GM19397 (cell line): ENCODE results near the gene TAF1C.

Source experiments
- ATAC-seq: cut with Tn5 transposase; IDR thresholded peaks from one replicate; pipeline ENCODE4 v1.9.1; 2021; ENCODE audit warnings: mild to moderate bottlenecking, moderate library complexity; ENCODE audit not compliant: unreplicated experiment

Gene TAF1C

DNA sequence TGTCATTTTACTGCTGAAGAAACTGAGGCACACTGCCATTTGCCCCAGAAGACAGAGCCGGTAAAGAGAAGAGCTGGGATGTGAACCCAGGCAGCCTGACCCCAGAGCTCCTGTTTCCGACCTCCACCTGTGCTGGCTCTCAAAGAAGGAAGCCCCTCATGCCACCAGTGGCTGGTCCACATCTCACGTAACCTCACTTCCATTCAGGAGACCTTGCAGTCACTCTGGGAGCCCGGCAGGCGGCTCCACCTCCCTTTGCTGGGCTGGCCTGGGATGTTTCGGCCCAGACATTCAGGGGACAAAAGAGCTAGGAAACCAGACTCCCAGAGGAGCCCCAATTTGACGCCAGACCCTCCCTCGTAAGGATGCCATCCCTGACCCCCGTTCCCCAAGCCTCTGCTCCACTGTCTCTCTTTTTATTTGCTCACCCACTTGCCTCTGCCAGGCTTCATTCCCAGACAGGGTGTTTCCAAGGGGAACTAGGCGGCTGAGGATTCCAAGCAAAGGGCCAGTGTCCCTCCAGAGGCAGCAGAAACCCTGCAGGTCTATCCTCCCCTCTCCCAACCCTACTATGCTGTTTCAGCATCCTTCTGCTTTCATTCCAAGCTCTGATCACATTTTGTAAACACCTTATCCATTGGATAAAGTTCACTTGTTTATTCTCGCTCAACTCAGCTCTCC lies 2.8 kb downstream of the TAF1C start:
- no peak for ATAC-seq

DNA sequence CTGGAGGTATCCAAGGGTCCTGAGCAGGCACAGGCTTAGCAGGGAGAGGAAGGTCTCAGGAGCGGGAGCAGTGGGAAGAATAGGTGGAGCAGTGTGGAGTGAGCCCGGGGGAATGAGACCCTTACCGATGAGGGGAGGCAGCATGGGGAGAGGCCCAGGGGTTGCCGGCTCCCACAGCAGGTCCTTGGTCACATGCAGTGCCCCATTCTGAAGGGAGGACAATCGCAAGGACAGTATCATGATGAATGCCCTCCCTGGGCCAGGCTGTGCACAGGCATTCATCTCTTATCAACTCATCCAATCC lies 3.3 kb downstream of the TAF1C start:
- ATAC-seq: no peak

DNA sequence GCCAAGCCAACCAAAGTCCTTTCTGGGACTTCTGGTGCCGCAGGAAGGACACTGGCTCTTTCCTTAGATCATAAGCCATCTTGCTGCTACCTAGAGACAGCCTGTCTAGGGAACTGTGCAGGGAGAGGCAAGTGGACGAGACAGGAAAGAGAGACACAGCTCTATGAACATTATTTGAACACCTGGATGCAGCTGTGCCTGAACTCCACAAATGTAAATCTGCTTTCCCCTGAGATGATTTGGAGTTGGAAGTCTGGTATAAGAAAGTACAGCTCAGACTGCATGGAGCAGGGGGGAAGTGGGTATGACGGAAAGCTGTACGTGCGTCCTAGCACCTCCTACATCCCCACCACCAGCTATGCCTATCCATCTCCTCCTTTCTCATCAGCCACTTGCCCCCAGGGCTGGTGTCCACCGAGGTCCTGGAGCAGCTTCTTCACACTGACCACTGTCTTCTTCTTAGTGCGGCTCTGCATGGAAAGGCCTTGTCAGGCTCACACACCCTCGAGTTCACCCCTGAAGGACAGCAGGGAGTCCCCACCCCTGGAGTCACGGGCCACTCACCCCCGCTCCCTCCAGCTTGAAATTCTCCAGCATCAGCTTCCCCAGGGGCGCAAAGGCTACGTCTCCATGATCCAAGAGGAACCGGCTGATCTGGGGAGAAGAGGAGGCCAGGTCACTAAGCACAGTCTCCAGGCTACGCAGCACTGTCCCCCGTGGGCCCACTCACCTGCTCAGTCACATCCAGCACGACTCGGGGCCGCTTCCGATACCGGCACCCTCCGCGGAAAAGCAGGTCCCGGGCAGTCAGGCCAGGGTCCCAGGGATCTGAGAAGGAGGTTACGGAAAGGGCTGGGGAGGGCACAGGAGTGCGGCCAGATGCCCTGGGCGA lies 3.9 kb downstream of the TAF1C start:
- no peak for ATAC-seq

DNA sequence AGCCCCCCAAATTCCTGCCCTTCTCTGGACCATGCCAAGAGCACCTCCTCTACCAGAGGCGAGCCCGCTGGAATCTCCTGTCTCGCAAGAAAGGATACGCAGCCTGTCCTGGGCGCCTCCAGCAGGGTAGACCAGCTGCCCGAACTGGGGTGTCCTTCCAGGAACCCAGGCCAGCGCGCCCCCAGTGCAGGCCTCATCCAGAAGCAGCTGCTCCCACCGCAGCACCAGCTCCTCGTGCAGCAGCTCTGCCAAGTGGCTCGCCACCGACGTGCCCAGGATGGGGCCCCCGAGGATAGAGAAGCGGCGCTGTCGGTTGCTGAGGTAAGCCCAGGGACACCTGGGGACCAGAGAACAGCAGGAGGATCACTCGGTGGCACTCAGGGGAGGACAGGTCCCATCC lies 4.8 kb downstream of the TAF1C start:
- no peak for ATAC-seq

DNA sequence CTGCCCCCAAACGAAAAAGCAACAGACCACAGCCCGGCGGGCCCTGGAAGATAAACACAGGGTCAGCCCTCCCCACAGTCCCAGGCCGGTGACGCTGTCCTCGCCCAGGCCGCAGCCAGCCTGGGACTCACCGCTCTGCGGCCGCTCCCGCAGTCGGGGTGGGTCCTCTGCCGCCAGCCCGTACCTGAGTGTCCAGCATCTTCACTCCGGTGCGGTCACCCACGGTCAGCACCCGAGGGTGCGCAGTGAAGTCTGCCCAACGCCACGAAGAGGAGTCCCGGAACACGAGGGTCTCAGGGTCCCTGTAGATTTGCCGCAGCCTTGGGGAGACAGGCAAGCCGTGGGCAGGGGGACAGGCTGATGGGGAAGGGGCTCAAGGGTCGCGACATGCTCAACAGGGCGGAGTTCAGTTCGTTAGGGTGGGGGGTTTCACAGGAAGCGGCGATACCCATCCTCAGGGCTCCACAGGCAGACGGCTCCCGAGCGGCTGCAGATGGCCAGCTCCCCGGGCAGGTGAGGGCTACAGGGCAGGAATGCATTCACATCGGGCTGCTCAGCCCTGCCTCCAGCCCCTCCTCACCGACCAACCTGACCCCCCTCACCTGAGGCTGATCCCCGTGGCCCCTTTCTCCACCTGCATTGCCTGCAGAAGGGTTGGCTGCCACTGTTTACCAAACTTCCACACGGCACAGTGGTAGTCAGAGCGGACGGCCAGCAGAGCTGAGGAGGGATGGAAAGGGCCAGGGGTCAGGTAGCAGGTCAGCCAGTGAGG lies 5.5 kb downstream of the TAF1C start:
- ATAC-seq: no peak

DNA sequence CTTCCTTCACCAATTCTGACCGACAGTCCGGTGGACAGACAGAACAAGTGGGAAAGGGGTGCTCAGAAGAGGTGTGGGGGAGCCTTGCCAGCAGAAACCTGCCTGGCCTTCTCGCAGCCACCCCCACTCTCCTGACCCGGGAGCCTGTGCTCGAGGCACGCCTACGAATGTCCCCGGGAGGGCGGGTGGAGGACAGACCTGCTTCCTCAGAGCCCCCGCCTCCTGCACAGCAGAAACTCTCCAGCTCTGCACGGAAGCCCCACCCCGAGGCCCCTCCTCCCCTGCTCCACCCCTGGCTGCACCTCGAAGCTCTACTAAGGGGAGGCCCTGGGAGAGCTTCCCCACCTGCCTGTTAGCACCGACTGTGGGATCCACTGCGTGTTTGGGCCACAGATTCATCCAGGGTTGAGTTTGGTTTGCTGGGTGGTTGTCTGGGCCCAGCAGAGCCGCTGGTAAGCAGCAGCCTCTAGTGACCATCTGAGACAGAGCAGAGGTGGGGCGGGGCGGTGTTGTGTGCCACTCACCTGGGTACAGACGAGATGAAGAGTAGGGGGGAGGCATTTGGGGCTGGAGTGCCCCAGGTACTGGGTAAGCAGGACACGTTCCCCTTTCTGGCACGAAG lies 6.2 kb downstream of the TAF1C start:
- ATAC-seq: no peak

DNA sequence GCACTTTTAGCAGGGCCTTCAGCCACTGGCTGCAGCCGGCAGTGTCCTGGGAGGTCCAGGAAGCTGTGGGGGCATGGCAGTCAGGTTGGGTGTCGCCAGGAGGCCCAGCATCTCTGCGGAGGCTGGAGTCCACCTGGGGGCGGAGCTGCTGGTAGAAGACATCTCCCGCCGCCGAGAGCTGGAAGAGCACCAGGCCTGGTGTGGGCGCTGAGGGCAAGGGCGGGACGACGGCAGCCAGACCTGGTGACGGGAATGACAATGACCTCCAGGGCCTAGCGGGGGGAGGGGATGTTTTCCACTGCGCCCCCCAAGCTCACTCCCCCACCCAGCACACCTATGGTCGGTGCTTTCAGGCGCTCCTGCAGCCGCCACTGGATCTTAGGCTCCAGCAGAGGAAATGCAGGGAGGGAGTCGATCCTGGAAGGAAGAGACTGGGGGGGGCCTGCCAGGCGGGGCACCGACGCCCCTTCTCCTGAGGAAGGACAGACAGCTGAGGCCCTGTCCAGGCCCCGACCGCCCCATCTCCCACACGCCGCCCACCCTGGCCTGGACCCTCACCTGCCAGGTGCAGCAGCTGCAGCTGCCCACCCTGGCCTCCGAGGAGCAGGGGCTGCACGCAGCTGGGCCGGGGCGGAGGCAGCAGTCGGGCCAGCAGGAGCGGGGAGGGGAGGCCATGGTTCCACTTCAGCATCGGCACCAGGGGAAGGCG lies 7.1 kb downstream of the TAF1C start:
- ATAC-seq: no peak

DNA sequence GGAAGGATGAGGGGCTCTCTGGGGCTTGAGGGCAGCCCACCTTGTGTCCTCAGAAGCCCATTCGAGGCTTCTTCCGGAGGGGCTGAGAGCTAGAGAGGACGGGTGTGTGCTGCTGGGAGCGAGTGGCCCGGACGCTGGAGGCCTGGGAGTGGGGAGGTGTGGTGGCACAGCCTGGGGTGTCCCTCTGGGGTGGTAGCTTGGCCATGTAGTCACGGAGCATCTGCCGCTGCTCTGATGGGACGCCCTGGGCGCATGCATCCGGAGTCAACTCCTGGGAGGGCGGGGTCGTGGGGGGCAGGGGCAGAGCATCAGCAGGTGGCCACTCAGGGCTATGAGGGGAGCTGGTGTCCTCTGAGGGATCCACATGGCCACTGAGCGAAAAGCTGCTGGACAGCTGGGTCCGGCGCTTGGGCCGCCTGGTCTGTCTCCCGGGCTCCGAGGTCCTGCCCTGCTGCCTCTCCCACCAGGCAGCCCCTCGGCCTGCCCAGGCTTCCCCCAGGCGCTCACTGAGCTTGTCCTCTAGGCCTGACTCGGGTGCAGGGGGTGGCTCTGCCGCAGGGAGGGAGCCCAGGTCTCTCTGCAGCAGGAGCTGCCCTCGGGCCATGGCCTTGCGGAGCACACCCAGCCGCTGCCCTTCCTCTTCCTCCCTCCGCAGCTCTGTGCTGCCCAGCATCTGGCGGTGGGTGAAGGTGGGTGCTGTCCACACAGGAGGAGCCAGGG lies 7.8 kb downstream of the TAF1C start:
- no peak for ATAC-seq

DNA sequence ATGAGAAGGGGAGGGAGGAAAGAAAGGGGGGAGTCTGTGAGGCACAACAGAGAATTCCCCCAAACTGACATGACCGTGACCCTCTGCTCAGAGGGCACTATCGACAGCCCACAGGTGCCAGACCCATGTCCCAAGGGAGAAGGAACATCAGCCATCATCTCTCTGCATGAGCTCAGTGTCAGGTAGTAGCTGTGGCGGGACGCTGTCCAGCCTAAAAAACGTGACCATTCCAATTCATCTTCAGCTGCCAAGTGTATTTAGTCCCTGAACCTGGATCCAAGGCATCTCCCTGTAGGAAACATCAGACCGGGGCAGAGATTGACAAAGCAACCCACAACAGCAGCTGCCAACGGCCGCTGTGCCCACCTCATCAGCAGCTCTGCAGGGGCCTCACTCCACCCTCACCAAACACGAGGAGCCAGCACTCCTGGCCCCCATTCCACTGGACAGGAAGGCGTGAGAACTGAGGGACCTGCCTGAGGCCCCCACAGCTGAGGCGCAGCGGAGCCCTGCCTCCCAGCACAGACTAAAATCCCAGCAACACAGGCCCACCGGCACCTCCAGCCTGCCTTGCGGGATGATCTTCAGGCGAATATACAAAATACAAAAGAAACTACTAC lies 8.6 kb downstream of the TAF1C start:
- ATAC-seq: no peak

DNA sequence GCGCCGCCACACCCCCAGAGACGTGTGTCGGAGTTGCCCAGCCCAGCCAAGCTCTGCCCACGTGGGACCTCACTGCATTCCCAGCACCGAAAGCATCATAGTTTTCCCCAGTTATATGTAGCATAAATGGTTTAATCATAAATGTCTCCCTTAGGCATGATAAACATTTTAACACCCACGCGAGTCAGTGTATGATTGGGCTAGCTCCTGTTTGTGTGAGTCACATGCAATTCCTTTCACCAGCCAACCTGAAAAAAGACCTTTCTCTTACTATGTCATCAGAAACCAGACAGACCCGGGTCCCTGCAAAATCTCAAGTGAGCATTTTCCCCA lies 9.2 kb downstream of the TAF1C start:
- no peak for ATAC-seq

DNA sequence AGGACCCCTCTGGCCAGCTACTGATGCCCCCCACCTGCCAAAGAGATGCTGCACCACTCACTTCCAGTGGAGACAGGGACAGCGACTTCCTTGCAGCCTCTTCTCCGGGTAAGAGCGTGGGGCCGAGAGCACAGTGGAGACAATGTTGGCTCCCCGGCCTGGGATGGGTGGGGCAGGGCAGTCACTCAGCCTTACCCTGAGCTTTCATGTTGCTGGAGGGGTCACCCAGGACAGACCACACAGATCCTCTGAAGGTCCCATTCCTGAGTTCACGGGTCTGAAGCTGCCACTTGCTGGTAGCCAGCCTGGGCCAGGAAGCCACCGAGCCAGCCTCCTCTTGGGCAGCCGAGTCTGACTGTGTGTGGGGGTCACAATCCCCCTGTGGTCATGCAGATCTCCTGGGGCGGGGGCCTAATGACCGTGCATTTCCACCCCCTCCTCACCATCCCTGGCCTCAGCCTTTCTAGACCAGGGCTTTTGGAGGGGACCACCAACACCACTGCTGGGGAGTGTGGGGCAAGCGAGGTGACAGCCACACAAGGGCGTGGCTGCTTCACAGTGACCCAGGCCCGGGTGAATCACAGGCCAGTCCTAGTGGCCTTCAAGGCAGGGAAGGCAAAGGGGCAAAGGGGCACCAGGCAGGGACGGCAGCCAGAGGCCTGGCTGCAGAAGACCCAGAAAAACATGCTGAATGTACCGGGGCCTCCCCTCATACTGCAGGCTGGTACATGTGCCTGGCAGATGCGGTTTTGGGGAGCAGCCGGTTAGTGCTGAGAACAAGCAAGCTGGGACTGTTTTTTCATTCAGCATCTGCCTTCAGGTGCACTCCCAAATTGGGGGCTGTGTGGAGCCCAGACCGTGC lies 10.4 kb downstream of the TAF1C start:
- ATAC-seq: no peak

DNA sequence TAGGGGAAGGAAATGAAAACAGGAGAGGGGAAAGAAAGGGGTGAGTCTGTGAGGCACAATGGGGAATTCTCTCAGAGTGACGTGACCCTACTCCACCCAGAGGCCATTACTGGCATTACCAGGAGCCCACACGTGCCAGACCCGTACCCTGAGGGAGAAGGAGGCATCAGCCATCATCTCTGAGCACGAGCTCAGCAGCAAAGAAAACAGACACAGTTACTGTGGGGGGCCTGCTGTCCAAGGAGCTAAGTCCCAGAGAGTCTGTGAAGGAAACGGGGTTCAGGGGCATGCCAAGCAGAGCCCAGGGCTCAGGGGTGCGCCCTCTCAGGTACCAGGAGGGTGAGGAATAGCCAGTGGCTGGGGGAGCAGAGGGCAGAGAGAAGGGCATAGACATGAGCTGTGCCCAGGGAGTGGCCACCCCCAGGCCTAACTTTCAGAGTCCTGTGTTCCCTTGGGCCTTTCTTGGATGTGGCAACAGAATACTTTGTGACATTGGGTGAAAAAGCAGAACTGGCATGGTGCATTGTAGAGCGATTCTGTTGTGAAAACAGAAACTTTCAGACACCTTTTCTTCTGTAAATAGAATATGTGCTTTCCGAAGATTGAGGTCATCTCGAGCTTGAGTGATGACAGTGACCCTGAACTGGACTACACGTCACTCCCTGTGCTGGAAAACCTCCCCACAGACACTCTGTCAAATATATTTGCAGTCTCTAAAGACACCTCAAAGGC lies 11.3 kb downstream of the TAF1C start:
- peak; percentile 49 for ATAC-seq

DNA sequence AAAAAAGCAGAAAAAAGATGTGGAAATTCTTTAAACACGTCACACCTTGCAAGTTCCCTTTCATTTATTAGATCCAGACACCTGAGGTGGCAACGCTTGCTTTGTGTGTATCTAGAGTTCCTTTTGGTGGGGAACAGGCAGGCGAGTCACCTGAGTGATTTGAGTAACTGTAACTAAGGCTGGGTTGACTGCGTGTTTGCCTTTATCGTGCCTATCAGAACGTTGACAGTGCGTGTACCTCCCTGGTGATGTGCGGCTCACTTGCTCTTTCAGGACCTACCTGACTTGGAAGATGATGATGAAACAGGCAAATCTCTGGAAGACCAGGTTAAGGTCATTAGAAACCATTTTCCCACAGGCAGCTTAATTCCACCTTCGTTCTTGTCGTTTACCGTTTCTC lies 12.5 kb downstream of the TAF1C start:
- no peak for ATAC-seq

DNA sequence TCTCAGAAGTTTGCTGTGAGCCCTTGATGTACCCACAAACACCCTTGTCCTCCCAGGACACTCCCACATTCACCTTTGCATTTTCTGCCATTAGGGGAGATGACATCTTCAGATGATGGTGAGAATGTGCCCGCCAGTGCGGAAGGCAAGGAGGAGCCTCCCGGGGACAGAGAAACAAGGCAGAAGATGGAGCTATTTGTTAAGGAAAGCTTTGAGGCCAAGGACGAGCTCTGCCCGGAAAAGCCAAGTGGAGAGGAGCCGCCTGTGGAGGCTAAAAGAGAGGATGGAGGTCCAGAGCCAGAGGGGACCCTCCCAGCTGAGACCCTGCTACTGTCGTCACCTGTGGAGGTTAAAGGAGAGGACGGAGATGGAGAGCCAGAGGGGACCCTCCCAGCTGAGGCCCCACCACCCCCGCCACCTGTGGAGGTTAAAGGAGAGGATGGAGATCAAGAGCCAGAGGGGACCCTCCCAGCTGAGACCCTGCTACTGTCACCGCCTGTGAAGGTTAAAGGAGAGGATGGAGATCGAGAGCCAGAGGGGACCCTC lies 17.0 kb downstream of the TAF1C start:
- no peak for ATAC-seq

DNA sequence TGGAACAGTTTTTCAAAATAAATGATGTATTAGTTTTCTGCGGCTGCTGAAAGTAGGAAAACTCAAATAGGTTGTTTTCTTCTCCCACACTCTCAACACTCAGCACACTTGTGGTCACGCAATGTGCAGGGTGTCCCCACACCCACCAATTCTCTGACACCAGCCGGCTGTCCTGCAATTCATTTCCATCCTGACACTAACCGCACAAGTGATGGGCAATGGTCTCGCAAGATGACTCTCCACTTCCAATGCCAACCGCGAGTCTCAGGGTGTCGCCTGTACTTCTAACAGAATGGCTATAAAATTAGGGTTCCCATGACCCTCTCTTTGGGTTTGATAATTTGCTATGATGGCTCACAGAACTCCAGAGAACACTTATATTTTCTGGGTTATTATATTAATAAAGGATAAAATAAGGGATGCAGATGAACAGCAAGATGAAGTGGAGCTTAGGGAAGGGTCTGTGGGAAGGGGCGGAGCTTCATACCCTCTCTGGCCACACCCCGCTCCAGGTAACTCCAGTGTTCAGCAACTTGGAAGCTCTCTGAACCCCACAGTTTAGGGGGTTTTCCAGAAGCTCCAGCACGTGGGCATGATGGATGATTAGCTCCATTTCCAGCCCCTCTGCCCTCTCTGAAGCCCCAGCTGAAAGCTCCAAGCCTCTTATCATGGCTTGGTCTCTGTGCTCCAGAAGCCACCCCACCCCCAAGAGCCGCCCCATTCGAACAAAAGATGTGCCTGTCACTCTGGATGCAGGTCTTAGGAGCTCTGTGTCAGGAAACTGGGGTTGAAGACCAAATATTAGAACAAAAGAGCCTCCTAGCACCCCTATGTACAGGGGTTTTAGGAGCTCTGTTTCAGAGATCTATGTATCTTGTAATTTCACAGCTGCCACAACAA lies 19.8 kb downstream of the TAF1C start:
- ATAC-seq: no peak

DNA sequence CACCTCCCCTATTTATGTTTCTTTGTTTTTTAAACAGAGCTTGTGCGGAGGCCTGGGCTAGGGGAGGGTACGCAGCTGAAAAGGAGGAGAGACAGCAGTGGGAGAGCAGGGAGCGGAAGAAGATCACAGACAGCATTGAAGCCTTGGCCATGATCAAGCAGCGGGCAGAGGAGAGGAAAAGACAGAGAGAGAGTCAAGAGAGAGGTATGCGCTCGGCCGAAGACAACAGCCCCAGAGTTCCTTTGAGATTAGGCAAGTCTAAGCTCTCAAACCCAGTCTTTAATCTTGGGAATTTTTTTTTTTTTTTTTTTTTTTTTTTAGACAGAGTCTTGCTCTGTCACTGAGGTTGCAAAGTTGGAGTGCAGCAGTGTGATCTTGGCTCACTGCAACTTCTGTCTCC lies 21.1 kb downstream of the TAF1C start:
- ATAC-seq: no peak

DNA sequence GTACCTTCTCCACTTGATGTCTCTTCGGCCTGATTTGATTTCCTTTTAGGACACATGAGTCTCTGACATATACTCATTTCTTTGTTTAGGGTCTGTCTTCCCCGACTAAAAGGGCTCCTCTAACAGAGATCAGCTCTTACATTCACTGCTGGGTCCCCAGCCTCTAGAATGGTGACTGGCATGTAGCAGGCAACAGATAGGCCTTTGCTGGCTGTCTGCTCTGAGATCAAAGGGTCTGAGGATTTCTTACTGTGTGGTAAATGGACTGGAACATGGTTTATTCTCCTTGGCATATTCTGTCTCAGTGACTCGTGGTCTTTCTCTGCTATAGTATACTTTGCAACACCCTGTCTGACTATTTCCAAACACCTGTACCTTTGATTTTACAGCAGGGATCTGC lies 25.1 kb downstream of the TAF1C start:
- ATAC-seq: no peak
